GM06990 (cell line): ENCODE data around the gene GALNT9.

ENCODE experiments used
- DNase-seq: peaks from one replicate; pipeline ENCODE4 v3.0.0-alpha.2; 2011; ENCODE audit not compliant: insufficient read length; ENCODE audit errors: extremely low read depth
- H3K27me3 ChIP-seq: replicated peaks from 2 replicates; pipeline ENCODE4 v1.6.0; 2011; ENCODE audit warnings: low read length; ENCODE audit not compliant: control insufficient read depth, insufficient read depth
- H3K36me3 ChIP-seq: 2 replicates; pipeline ENCODE4 v1.5.1; 2011; ENCODE audit warnings: low read length; ENCODE audit not compliant: control insufficient read depth, insufficient read depth
- H3K4me3 ChIP-seq: replicated peaks from 2 replicates; pipeline ENCODE4 v1.5.1; 2011; ENCODE audit warnings: low read depth, mild to moderate bottlenecking, control low read depth, low read length
- CTCF ChIP-seq: IDR thresholded peaks from 2 replicates; pipeline ENCODE4 v1.5.1; 2011; ENCODE audit warnings: low read length, control low read depth, mild to moderate bottlenecking, inconsistent platforms; ENCODE audit not compliant: insufficient read depth, poor library complexity, severe bottlenecking

Gene GALNT9

GRCh38 chr12:132163911-132164288 lies 165.5 kb downstream of the GALNT9 start:
- H3K4me3 ChIP-seq: no peak overlapping the region
- H3K27me3 ChIP-seq: no peaks in the 10 kb centered on the region
- no peak for TF ChIP-seq CTCF
- DNase-seq: no peak
- no peaks in the 10 kb centered on the region for H3K36me3 ChIP-seq

DNA sequence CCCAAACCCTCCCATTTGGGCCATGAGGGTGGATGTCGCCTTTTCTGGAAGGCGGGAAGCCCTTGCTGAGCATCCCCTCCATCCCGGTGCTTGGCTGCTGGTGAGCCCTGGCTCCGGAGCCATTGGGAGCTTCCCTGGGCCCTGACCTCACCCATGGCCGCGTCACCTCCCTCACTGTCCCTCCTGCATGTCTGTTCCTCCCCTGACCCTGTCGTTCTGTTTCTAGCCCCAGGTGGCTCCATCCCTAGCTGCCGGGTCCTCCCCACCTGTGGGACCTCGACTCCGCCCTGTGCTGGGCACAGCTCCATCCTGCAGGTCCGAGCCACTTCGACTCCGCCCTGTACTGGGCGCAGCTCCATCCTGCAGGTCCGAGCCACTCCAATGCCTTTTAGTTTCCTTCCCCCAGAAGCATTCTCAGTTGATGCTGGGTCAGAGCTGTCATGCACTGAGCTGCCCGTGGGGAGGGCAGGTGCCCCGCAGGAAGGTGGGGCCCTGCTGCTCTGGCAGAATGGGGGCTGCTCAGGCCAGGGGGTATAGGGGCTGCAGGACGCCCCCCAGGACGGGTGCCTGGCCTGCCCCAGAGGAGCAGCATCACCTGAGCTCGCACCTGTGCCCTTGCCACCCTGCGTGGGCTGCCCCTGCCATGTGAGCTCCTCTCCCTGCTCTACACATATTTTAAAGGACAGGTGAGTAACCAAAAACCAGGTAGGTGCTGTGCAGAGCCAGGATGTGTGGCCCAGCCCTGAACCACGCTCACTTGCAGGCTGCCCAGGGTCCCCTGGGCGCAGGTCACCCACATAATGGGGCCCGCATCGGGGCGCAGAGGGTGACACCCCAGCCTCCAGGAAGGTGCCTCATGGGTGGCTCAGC lies 166.1 kb downstream of the GALNT9 start:
- DNase-seq: no peak
- H3K27me3 ChIP-seq: no peaks in the 10 kb centered on the region
- H3K4me3 ChIP-seq: no peak overlapping the region
- no peaks in the 10 kb centered on the region for H3K36me3 ChIP-seq
- no peak for TF ChIP-seq CTCF

GRCh38 chr12:132162508-132163031 lies 166.8 kb downstream of the GALNT9 start:
- peak; percentile 8 for DNase-seq
- no peak overlapping the region for H3K4me3 ChIP-seq
- peaks cover 3% of the 10 kb centered on the region for H3K36me3 ChIP-seq
- H3K27me3 ChIP-seq: no peaks in the 10 kb centered on the region
- TF ChIP-seq CTCF: no peak

- Histone ChIP-seq H3K27me3 (no peaks in the 10 kb centered on the region), H3K4me3 (no peak overlapping the region), H3K36me3 (peaks cover 8% of the 10 kb centered on the region)
- TF ChIP-seq CTCF: no peak
- DNase-seq: peak; percentile 0
These were observed 167.4 kb downstream of the GALNT9 start for GRCh38 chr12:132161796-132162507.

DNA sequence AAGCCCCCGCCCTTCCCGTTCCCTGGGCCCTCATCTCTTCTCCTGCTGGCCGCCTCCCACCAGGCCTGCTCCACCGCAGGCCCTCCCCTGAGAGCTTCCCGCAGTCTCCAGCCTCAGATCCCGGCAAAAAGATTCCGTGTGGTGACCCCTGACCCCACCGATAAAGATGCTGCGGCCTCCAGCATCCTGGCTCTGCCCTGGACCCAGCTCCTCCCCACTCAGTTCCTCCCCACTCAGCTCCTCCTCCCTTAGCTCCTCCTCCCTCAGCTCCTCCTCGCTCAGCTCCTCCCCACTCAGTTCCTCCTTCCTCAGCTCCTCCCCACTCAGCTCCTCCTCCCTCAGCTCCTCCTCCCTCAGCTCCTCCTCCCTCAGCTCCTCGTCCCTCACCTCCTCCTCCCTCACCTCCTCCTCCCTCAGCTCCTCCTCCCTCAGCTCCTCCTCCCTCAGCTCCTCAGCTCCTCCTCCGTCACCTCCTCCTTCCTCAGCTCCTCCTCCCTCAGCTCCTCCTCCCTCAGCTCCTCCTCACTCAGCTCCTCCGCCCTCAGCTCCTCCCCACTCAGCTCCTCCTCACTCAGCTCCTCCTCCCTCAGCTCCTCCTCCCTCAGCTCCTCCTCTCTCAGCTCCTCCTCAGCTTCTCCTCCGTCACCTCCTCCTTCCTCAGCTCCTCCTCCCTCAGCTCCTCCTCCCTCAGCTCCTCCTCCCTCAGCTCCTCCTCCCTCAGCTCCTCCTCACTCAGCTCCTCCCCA lies 168.2 kb downstream of the GALNT9 start:
- Histone ChIP-seq H3K36me3 (peaks cover 13% of the 10 kb centered on the region), H3K4me3 (no peak overlapping the region), H3K27me3 (no peaks in the 10 kb centered on the region)
- no peak for TF ChIP-seq CTCF
- DNase-seq: peak; percentile 3
